Mesendoderm (in vitro differentiated cells): ENCODE data around the gene CEPT1.
"Not testable (repeated sequence)": the region's sequence is repeated elsewhere in the genome, so short reads cannot be mapped to it uniquely, and the experiment has no call there.

ENCODE experiments used
- DNase-seq: peaks from one replicate; pipeline ENCODE4 v3.0.0; 2013
- H2AK5ac ChIP-seq: 2 replicates; pipeline ENCODE4 v1.6.1; 2013; ENCODE audit warnings: low read length, inconsistent platforms
- H2BK120ac ChIP-seq: 2 replicates; pipeline ENCODE4 v1.6.1; 2013; ENCODE audit warnings: low read depth, mild to moderate bottlenecking, low read length, moderate library complexity, mixed read lengths
- H2BK15ac ChIP-seq: replicated peaks from 2 replicates; pipeline ENCODE4 v1.6.1; 2013; ENCODE audit warnings: low read depth, mild to moderate bottlenecking, moderate library complexity
- H2BK5ac ChIP-seq: 2 replicates; pipeline ENCODE4 v1.6.1; 2013; ENCODE audit warnings: low read length, inconsistent platforms
- H3K18ac ChIP-seq: 2 replicates; pipeline ENCODE4 v1.6.1; 2013; ENCODE audit warnings: mild to moderate bottlenecking, low read length, mixed read lengths
- H3K23ac ChIP-seq: one replicate; pipeline ENCODE4 v1.6.1; 2013; ENCODE audit warnings: low read length
- H3K27ac ChIP-seq: 2 replicates; pipeline ENCODE4 v1.5.1; 2013; ENCODE audit warnings: low read depth, mild to moderate bottlenecking, inconsistent platforms, low read length, moderate library complexity
- H3K27me3 ChIP-seq: 2 replicates; pipeline ENCODE4 v1.6.1; 2013; ENCODE audit warnings: low read length, control low read depth, mild to moderate bottlenecking, inconsistent platforms; ENCODE audit not compliant: insufficient read depth, poor library complexity
- H3K36me3 ChIP-seq: 2 replicates; pipeline ENCODE4 v1.6.1; 2013; ENCODE audit warnings: low read length, inconsistent platforms; ENCODE audit not compliant: control insufficient read depth, insufficient read depth
- H3K4ac ChIP-seq: one replicate; pipeline ENCODE4 v1.6.1; 2013; ENCODE audit warnings: low read depth, mild to moderate bottlenecking, low read length, moderate library complexity
- H3K4me1 ChIP-seq: 2 replicates; pipeline ENCODE4 v1.6.1; 2013; ENCODE audit warnings: low read depth, low read length, inconsistent platforms; ENCODE audit not compliant: control insufficient read depth
- H3K4me2 ChIP-seq: 2 replicates; pipeline ENCODE4 v1.6.1; 2013; ENCODE audit warnings: low read length
- H3K4me3 ChIP-seq: 2 replicates; pipeline ENCODE4 v1.5.1; 2013; ENCODE audit warnings: mild to moderate bottlenecking, low read length
- H3K56ac ChIP-seq: one replicate; pipeline ENCODE4 v1.6.1; 2013; ENCODE audit warnings: low read length
- H3K79me1 ChIP-seq: 2 replicates; pipeline ENCODE4 v1.6.1; 2013; ENCODE audit warnings: low read length, inconsistent platforms
- H3K79me2 ChIP-seq: 2 replicates; pipeline ENCODE4 v1.6.1; 2013; ENCODE audit warnings: mild to moderate bottlenecking, low read length; ENCODE audit not compliant: control insufficient read depth, insufficient read depth
- H3K9ac ChIP-seq: 2 replicates; pipeline ENCODE4 v1.6.1; 2013; ENCODE audit warnings: low read length, inconsistent platforms
- H4K5ac ChIP-seq: one replicate; pipeline ENCODE4 v1.6.1; 2013; ENCODE audit warnings: low read length
- H4K8ac ChIP-seq: one replicate; pipeline ENCODE4 v1.6.1; 2013; ENCODE audit warnings: low read depth, mild to moderate bottlenecking, control low read depth, low read length, moderate library complexity
- WGBS: extraction: QIAGEN DNeasy Blood & Tissue Kit; methylation state at CpG from one replicate; pipeline ENCODE4 v1.1.7; 2013; ENCODE audit warnings: low lambda C conversion rate, missing lambda C conversion rate; ENCODE audit not compliant: insufficient coverage; ENCODE audit errors: extremely low coverage; 5-methylcytosine and 5-hydroxymethylcytosine counted together

The CEPT1 gene

DNA sequence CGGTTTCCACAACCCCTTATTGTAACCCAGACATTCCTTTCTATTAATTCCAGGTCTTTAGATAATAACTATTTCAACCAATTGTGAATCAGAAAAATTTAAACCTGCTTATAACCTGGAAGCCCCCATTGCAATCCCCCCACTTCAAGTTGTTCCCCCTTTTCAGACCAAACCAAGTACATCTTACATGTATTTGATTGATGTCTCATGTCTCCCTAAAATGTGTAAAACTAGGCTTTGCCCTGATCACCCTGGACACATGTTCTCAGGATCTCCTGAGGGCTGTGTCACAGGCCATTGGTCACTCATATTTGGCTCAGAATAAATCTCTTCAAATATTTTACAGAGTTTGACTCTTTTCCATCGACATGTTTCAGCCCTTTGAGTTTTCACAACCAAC lies 75.3 kb downstream of the CEPT1 start:
- no CpG with 5 or more reads among the region's 2 CpGs for WGBS
- not testable (repeated sequence) for H2AK5ac ChIP-seq, H3K23ac ChIP-seq, H3K9ac ChIP-seq, H3K4ac ChIP-seq, H3K4me3 ChIP-seq, H3K36me3 ChIP-seq, H3K27me3 ChIP-seq, H3K79me2 ChIP-seq, H4K8ac ChIP-seq, H2BK5ac ChIP-seq, H3K4me2 ChIP-seq, H3K79me1 ChIP-seq, DNase-seq, H4K5ac ChIP-seq, H2BK15ac ChIP-seq, H3K27ac ChIP-seq
- Histone ChIP-seq H3K18ac (peak overlapping the region; percentile 99), H2BK120ac (peak overlapping the region; percentile 93), H3K56ac (peak overlapping the region; percentile 6), H3K4me1 (peaks cover 14% of the 10 kb centered on the region)

DNA sequence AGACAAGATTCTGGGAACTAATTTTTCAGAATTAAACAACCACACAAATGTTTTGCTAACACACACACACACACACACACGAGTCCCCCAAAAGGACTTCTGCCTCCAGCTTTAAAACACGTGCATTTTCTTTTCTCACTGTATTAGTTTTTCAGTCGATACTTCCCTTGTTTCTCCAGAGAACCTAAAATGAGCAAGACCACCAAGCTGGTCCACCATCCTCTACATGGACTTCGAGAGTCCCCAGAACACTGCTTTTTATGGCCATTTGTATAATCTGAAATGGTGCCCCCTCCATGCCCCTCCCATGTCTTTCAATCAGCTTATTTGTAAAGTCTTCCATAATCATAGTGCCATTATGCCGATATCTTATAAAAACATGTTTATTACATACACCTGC lies 76.7 kb downstream of the CEPT1 start:
- H2AK5ac ChIP-seq, result no peak overlapping the region
- H3K23ac ChIP-seq, result no peak overlapping the region
- WGBS, result no CpG with 5 or more reads among the region's 5 CpGs

DNA sequence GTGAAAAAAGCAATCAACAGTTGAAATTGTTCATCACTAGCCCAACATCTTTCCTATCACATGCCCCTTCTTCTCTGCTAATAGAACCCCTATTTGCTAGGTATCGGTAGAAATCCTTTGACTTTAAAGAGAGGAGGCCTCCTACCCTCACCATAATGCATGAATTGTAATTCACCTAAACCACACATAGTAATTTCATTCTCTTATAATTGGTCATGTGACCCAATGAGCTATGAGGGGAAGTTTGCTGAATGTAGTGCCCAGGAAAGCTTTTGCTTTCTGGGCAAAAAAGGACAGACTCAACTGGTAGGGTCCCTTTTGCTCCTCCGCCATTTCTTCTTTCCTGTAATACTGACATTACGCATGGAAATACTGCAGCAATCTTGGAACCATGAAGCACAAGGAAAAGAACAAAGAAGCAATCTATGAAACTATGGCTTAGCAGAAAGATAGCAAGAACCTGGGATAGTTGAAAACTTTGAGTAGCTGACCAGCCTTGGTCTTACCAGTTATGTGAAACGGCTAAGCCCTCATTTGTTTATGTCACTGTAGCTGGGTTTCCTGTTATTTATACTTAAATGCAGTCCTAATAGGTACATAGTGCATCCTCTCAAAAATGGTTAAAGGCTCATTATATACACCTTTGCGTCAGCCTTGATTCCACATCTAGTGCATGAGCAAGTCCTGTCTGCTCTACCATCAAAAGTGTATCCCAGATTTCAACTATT lies 77.3 kb downstream of the CEPT1 start:
- Histone ChIP-seq H3K56ac (no peak overlapping the region), H2BK5ac (no peak overlapping the region), H3K9ac (no peak overlapping the region), H3K23ac (no peak overlapping the region), H3K27ac (no peak overlapping the region), H4K5ac (no peak overlapping the region), H3K36me3 (no peaks in the 10 kb centered on the region), H3K27me3 (no peaks in the 10 kb centered on the region), H2AK5ac (no peak overlapping the region), H4K8ac (no peak overlapping the region), H2BK120ac (no peak overlapping the region), H3K4me3 (no peak overlapping the region), H3K4ac (no peak overlapping the region), H3K18ac (no peak overlapping the region), H3K79me2 (no peaks in the 10 kb centered on the region), H2BK15ac (peak overlapping the region; percentile 11), H3K4me1 (peaks cover 20% of the 10 kb centered on the region), H3K79me1 (no peaks in the 10 kb centered on the region), H3K4me2 (no peak overlapping the region)
- no CpG with 5 or more reads among the region's 5 CpGs for WGBS
- DNase-seq, result no peak

More for the DNA sequence above, 76.7 kb downstream of the CEPT1 start:
- Histone ChIP-seq H3K79me1 (no peaks in the 10 kb centered on the region), H3K9ac (no peak overlapping the region), H3K4me1 (peaks cover 20% of the 10 kb centered on the region), H3K4me3 (no peak overlapping the region), H3K4ac (no peak overlapping the region), H4K8ac (no peak overlapping the region), H2BK120ac (no peak overlapping the region), H3K79me2 (no peaks in the 10 kb centered on the region), H2BK15ac (no peak overlapping the region), H3K18ac (no peak overlapping the region), H3K27me3 (no peaks in the 10 kb centered on the region), H2BK5ac (no peak overlapping the region), H3K36me3 (no peaks in the 10 kb centered on the region), H3K27ac (no peak overlapping the region), H3K4me2 (no peak overlapping the region), H4K5ac (no peak overlapping the region), H3K56ac (no peak overlapping the region)
- DNase-seq, result no peak

DNA sequence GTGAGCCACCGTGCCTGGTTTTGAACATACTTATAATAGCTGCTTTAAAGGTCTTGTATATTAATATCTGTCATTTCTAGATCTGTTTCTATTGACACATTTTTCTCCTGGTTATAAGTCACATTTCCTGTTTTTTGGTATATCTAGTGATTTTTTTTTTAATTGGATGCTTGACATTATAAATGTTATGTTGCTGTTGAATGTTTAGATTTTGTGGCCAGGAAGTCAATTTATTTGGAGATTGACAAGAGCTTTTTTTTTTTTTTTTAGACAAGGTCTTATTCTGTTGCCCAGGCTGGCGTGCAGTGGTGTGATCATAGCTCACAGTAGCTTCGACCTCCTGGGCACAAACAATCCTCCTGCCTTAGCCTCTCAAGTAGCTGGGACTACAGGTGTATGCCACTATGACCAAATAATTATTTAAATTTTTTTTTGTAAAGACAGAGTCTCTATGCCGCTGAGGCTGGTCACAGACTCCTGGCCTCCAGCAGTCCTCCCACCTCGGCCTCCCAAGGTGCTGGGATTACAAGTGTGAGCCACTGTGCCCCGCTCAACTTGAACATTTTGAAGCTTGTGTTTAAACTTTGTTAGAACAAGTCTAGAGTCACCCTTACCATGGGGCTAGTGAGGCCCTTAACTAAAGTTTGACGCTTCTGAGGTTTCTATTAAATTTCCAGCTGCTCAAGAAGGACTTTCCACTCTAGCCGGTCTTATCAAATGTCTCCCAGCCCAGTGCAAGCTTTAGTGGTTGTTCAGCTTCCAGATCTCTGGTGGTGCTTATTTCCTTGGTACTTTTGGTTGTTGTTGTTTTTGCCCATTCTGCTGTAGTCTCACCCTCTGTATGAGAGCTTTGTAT lies 78.9 kb downstream of the CEPT1 start:
- H3K4me3 ChIP-seq, result no peak overlapping the region
- no peak overlapping the region for H2BK15ac ChIP-seq
- no peaks in the 10 kb centered on the region for H3K79me1 ChIP-seq
- H3K27me3 ChIP-seq, result no peaks in the 10 kb centered on the region
- no peak overlapping the region for H3K4me2 ChIP-seq
- H3K56ac ChIP-seq, result no peak overlapping the region
- H3K18ac ChIP-seq, result peak overlapping the region; percentile 64
- H3K36me3 ChIP-seq, result no peaks in the 10 kb centered on the region
- H2BK120ac ChIP-seq, result peak overlapping the region; percentile 10
- H4K5ac ChIP-seq, result no peak overlapping the region
- no peak for DNase-seq
- H3K4ac ChIP-seq, result no peak overlapping the region
- no peak overlapping the region for H4K8ac ChIP-seq
- H2BK5ac ChIP-seq, result peak overlapping the region; percentile 53
- H2AK5ac ChIP-seq, result no peak overlapping the region
- H3K9ac ChIP-seq, result no peak overlapping the region
- WGBS, result no CpG with 5 or more reads among the region's 8 CpGs
- H3K27ac ChIP-seq, result peak overlapping the region; percentile 93
- H3K79me2 ChIP-seq, result no peaks in the 10 kb centered on the region
- H3K23ac ChIP-seq, result no peak overlapping the region
- H3K4me1 ChIP-seq, result peaks cover 16% of the 10 kb centered on the region

DNA sequence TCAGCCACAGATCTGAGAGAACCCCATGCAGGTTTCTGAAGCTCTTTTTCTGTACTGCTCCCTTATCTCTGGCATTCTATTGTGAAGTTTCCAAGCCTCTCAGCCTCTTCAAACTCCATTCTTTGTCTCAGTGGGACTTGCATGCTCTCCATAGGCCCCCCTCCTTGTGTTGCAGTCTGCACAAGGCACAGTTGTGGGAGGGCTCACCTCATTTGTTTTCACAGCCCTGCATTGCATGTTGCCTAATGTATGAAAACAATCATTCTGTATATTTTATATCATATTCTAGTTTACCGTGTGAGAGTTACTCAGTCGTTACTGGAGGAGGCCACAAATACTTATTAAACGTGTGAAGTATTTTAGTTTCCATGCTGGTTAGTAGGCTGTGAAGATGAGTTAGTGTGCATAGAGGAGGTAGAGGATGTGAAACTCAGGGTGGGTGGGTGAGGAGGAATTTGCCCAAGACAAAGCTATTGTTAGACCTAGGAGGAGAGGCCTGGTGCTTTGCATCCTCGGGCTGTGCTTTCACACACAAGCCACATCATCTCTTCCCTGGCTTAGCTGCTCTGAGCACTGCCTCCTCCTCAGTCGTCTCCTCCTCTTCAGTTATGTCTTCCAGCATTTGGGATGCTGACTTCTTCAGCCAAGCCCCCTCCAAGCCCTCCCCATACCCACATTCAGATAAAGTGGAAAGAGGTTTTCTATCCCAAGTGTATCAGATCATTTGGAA lies 79.7 kb downstream of the CEPT1 start:
- peak; percentile 94 for DNase-seq
- Histone ChIP-seq H4K8ac (no peak overlapping the region), H3K36me3 (no peaks in the 10 kb centered on the region), H3K4ac (no peak overlapping the region), H3K18ac (no peak overlapping the region), H2BK5ac (peak overlapping the region; percentile 86), H3K27me3 (no peaks in the 10 kb centered on the region), H3K9ac (peak overlapping the region; percentile 37), H3K79me1 (no peaks in the 10 kb centered on the region), H3K4me3 (no peak overlapping the region), H2BK15ac (no peak overlapping the region), H3K56ac (peak overlapping the region; percentile 78), H2AK5ac (no peak overlapping the region), H3K23ac (no peak overlapping the region), H4K5ac (no peak overlapping the region), H3K27ac (peak overlapping the region; percentile 71), H3K4me2 (no peak overlapping the region), H2BK120ac (no peak overlapping the region), H3K79me2 (no peaks in the 10 kb centered on the region), H3K4me1 (peaks cover 12% of the 10 kb centered on the region)
- no CpG with 5 or more reads among the region's 5 CpGs for WGBS
